ENCODE results near the gene ATG5.
A peak's percentile ranks its signal among the peaks of the same experiment; 100 is the strongest.

ATG5 gene

DNA sequence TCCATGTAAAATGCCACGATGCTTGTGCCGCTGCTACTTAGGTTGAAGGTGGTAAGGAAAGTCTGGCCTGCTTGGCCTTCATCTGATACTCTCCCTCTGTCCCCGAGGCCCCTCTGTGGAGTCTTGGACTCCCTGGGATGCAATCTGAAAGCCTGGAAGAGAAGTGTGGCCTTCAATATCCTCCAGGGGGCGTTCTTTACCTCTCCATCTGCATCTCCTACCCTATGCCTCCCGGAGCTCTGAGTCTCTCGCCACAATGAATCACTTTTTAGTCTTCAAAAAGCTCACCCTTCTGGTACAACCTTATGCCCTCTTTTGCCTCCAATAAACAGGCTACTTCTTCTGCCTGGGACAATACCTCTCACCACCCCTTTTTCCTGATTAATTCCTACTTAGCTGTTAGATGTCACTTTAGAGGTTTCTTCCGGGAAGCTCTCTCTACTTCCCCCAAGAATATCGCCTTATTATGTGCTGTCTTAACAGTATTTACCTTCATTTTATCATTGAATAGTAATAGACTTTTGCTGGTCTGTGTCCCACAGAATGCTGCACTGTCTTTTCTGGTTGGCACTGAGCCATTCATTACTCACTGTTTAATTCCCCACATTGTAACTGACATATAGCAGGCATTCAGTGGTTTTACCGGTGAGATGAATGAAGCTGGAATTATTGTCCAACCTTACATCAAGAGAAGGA lies 13.9 kb upstream of the ATG5 start:
- ChIA-PET CTCF (interaction anchor here (0.5 to 4.5 kb wide), 29 partner anchors 9 to 774 kb away, joined by 3 to 50 read pairs (median 4); partner anchors contain the start of genes ATG5 and CRYBG1), POLR2A (no interaction called here)
- peak; percentile 24 for DNase-seq (ENCODE audit: low read depth, low spot score)
- TF ChIP-seq, protein P1, sequence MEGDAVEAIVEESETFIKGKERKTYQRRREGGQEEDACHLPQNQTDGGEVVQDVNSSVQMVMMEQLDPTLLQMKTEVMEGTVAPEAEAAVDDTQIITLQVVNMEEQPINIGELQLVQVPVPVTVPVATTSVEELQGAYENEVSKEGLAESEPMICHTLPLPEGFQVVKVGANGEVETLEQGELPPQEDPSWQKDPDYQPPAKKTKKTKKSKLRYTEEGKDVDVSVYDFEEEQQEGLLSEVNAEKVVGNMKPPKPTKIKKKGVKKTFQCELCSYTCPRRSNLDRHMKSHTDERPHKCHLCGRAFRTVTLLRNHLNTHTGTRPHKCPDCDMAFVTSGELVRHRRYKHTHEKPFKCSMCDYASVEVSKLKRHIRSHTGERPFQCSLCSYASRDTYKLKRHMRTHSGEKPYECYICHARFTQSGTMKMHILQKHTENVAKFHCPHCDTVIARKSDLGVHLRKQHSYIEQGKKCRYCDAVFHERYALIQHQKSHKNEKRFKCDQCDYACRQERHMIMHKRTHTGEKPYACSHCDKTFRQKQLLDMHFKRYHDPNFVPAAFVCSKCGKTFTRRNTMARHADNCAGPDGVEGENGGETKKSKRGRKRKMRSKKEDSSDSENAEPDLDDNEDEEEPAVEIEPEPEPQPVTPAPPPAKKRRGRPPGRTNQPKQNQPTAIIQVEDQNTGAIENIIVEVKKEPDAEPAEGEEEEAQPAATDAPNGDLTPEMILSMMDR (IDR thresholded peaks at IDR 0.05; ENCODE audit: insufficient read depth, low read length, missing control alignments), result peak; percentile 81
- H3K4me3 ChIP-seq (ENCODE audit: low read depth, low read length), result no peak overlapping the region

DNA sequence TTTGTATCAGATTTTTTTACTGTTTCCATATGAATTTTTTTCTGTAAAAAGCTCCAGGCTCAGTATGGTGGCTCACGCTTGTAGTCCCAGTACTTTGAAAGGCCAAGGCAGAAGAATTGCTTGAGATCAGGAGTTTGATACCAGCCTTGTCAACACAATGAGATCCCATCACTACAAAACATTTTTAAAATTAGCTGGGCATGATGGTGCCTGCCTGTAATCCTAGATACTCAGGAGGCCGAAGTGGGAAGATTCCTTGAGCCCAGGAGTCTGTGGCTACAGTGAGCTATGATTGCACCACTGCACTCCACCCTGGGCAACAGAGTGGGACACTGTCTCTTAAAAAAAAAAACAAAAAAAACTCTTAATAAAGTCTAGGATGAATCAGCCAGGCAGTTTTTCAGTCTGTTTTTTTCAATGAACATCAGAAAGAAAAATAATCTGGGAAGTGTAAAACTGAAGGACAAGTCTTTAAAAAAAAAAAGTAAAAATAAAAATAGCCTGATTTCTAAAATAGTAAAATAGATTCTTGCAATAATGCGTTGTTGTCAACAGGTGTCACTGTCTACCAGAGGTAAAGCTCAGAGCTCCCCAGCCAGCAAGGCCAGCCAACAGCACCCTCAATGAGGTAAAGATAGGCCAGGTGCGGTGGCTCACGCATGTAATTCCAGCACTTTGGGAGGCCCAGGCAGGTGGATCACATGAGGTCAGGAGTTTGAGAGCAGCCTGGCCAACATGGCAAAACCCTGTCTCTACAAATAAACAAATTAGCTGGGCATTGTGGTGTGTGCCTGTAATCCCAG lies 9.3 kb upstream of the ATG5 start:
- ChIA-PET CTCF (interaction anchor here (0.7 to 3.9 kb wide), 33 partner anchors 8 to 1066 kb away, joined by 3 to 18 read pairs (median 4); partner anchors contain the start of genes ATG5 and CRYBG1), POLR2A (no interaction called here)
- TF ChIP-seq, protein P1 (IDR thresholded peaks at IDR 0.05; ENCODE audit: insufficient read depth, low read length, missing control alignments), result peak; percentile 54
- DNase-seq (ENCODE audit: low read depth, low spot score), result no peak
- no peak overlapping the region for H3K4me3 ChIP-seq (ENCODE audit: low read depth, low read length)

DNA sequence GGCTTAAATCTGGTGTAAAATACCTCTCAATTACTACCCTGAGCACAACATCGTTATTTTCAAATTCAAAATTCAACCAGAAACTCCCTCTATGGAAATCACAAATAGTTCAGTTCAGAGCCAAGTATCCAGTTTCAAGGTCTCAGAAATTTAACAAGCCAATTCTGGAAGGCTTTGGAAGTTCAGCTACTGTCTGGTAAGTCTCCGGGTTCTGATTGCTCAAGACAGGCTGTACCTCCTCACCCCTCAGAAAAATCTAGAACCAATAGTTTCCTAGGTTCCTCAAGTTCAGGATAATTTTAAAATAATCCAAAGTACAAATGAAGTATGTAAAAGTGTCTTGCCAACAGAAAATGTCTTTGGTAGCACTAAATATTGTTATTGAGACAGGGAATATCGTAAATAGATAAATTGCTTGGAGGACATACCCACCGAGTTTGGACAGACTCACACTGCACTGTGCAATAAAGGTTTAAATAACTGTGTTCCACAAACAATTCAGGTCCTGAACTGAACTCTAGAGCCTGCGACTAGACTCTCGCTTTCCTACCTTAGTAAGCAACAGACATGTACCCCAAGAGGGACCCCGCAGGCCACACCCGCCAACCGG lies 729 bp downstream of the ATG5 start:
- TF ChIP-seq, protein P1 (IDR thresholded peaks at IDR 0.05; ENCODE audit: insufficient read depth, low read length, missing control alignments), result no peak
- ChIA-PET POLR2A (no interaction called here), CTCF (interaction anchor here (1.3 to 2.1 kb wide), 3 partner anchors 10 to 15 kb away, joined by 6 to 10 read pairs (median 9); no protein-coding TSS in a partner anchor)
- H3K4me3 ChIP-seq (ENCODE audit: low read depth, low read length), result peak overlapping the region; percentile 97
- no peak for DNase-seq (ENCODE audit: low read depth, low spot score)

DNA sequence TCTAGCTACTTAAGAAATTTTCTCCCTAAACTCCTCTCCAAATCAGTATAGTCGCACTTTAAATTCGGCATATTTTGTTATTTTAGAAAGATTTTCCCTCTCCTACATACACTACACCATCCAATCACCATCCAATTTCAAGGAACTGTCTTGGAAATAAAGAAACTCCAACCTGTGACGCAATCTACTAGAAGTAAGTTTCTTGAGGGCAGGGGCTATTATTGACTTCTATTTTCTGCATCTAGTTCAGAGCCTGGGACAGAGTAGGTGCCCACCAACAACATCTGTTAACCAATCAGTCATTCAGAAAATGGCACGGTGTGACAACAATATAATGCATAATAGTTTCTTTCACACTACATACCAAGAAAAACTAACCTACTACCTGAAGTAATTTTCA lies 3.6 kb downstream of the ATG5 start:
- TF ChIP-seq, protein P1 (IDR thresholded peaks at IDR 0.05; ENCODE audit: insufficient read depth, low read length, missing control alignments), result no peak

DNA sequence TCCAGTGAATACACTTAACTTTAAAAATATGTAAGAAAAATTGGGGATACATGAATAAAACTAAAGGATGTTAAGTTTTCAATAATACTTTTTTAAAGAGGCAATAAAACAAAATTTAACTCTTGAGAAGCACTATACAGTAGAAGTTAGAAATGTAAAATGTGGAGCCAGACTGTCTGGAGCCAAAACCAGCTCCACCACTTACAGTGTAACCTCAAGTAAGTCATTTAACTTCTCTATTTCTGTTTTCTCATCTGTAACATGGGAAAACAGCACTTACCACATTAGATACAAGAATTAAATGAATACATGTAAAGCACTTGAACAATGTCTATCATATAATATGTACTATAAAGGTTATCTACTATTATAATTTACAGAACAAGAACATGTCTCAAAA lies 6.7 kb downstream of the ATG5 start:
- H3K4me3 ChIP-seq (ENCODE audit: low read depth, low read length), result no peak overlapping the region
- POLR2A ChIA-PET, result no interaction called here
- CTCF ChIA-PET, result interaction anchor here (1.0 kb wide), 2 partner anchors 18 to 21 kb away, joined by 4 to 5 read pairs; no protein-coding TSS in a partner anchor
- DNase-seq (ENCODE audit: low read depth, low spot score), result no peak
- TF ChIP-seq, protein P1 (IDR thresholded peaks at IDR 0.05; ENCODE audit: insufficient read depth, low read length, missing control alignments), result no peak

More for the DNA sequence above, 3.6 kb downstream of the ATG5 start:
- no peak overlapping the region for H3K4me3 ChIP-seq (ENCODE audit: low read depth, low read length)
- POLR2A ChIA-PET, result no interaction called here
- CTCF ChIA-PET, result no interaction called here
- DNase-seq (ENCODE audit: low read depth, low spot score), result no peak

Measured in AG04449 (cell line).